Adrenal gland (tissue), 19 donors: ENCODE results near the gene AIF1L. TPM values are rescaled to one million over a fixed set of nuclear protein-coding genes. Genes with fewer than 3 reads are reported as not detected.

ENCODE experiments used
- DNase-seq, 7 donors: peaks; one replicate each; pipeline ENCODE4 v3.0.0-alpha.2; 2019 to 2020
- H3K27ac ChIP-seq, 5 donors: fragments of 200-600 bp; sonication (generic) in 4 of 5; 1 replicate in 3 of 5; 2 replicates in 2 of 5; pipeline versions ENCODE4 v1.5.1 to v1.8.0; 2016 to 2020; ENCODE audit warnings: mild to moderate bottlenecking in 1 of 5
- H3K27me3 ChIP-seq: fragments of 200-600 bp; 2 replicates; pipeline ENCODE4 v1.8.0; 2021
- H3K36me3 ChIP-seq, 2 donors: fragments of 200-600 bp; replicated peaks in 1 of 2; 1 replicate in 1 of 2; 2 replicates in 1 of 2; pipeline versions ENCODE4 v1.5.1 to v1.8.0; 2018 to 2022
- H3K4me1 ChIP-seq, 2 donors: fragments of 200-600 bp; replicated peaks in 1 of 2; 1 replicate in 1 of 2; 2 replicates in 1 of 2; pipeline versions ENCODE4 v1.5.1 to v1.8.0; 2018 to 2021
- H3K4me3 ChIP-seq, 4 donors: fragments of 200-600 bp; sonication (generic) in 3 of 4; one replicate each; pipeline ENCODE4 v1.5.1; 2016 to 2018
- H3K9me3 ChIP-seq, 3 donors: fragments of 200-600 bp; sonication (generic) in 1 of 3; replicated peaks in 1 of 3; 1 replicate in 2 of 3; 2 replicates in 1 of 3; pipeline versions ENCODE4 v1.5.1 to v1.8.0; 2016 to 2021
- POLR2A ChIP-seq, 2 donors: fragments of 450-650 bp; IDR thresholded peaks; one replicate each; pipeline ENCODE4 v1.6.1; 2017; ENCODE audit warnings: antibody characterized with exemption in 2 of 2, mild to moderate bottlenecking in 2 of 2, moderate library complexity in 1 of 2
- WGBS, 4 donors: extraction: QIAGEN DNeasy Blood & Tissue Kit in 2 of 4; methylation state at CpG; one replicate each; pipeline versions ENCODE4 v1.1.5 to v1.1.7; 2013 to 2017; 5-methylcytosine and 5-hydroxymethylcytosine counted together
- intact Hi-C, 2 donors: fragments of 100-400 bp; cut with DNase I; formaldehyde crosslinking; loops; one replicate each; pipeline versions ENCODE4 v1.14.1 to v1.15.0; 2022 to 2023
- long read RNA-seq, 10 donors: library from polyadenylated mRNA in 3 of 10; unstranded in 2 of 10; stranded (forward) in 1 of 10; transcript quantifications; one replicate each; pipeline ENCODE4 v2.0.0 and lab custom pipeline, GENCODE V29; 2021 to 2026
- polyA plus RNA-seq, 3 donors: library from polyadenylated mRNA; stranded (reverse); fragments of 200-250 nt in 2 of 3; fragments of 350-450 nt in 1 of 3; fragmentation: Illumina TruSeq in 1 of 3; extraction: RNeasy Lipid Tissue Mini Kit (QIAGEN cat#74804) in 1 of 3; gene quantifications; one replicate each; pipeline ENCODE4 v1.2.3, GENCODE V29; 2013 to 2014
- total RNA-seq, 9 donors: library from RNA; depleted of rRNA in 4 of 9; stranded (reverse); fragments of >200 nt in 4 of 9; fragments of 120-200 nt in 1 of 9; fragmentation: NEBNext Ultra II Directional in 1 of 9; extraction: Animal tissue kit (Norgen Biotek cat#: 25700) in 1 of 9; gene quantifications; one replicate each; pipeline versions ENCODE4 v1.1.0 to v1.2.4, GENCODE V29; 2013 to 2023
- TF ChIP-seq, protein P1 (sequence below), 6 experiments: fragments of 450-650 bp in 4 of 6; fragments of 200-600 bp in 2 of 6; sonication (generic) in 1 of 6; IDR thresholded peaks; 1 replicate in 5 of 6; 2 replicates in 1 of 6; pipeline versions ENCODE4 v1.5.1 to v1.8.0; 2016 to 2021; ENCODE audit warnings: antibody characterized with exemption in 6 of 6, mild to moderate bottlenecking in 2 of 6, moderate library complexity in 1 of 6
- donor health status: healthy with polysubstance abuse.
- donor health status: Bipolar disorder and iron deficiency.
- donor health status: DM: yes; HTN: yes; CAD: no.
- donor health status: DM: no; HTN: no; CAD: no.
- donor health status: DM: no; HTN: no; CAD: no.
- donor health status: DM: yes; HTN: yes; CAD: no.

The AIF1L gene
- total RNA-seq (10 to 100 TPM in 2 of 9 donors, 1 to 10 TPM in 7; 2.1 to 19.2 (median 5.6) TPM), polyA plus RNA-seq (10 to 100 TPM in 1 of 3 donors, 1 to 10 TPM in 2; 4.2 to 12.7 (median 8.5) TPM)
- long read RNA-seq, donor 1, transcript AIF1L-201 (6 exons, 3,364 nt): major isoform, 5 of 35 reads
- long read RNA-seq, donor 1, partial matches to known transcripts: 30 of 35 reads
- long read RNA-seq, donor 1, other reads (novel, unspliced or antisense): 0 of 35 reads
- long read RNA-seq, donor 2, transcript AIF1L-201 (6 exons, 3,364 nt): major isoform, 8 of 16 reads
- long read RNA-seq, donor 2, partial matches to known transcripts: 8 of 16 reads
- long read RNA-seq, donor 2, other reads (novel, unspliced or antisense): 0 of 16 reads
- long read RNA-seq, donor 3, transcript AIF1L-201 (6 exons, 3,364 nt): major isoform, 10 of 10 reads
- long read RNA-seq, donor 3, partial matches to known transcripts: 0 of 10 reads
- long read RNA-seq, donor 3, other reads (novel, unspliced or antisense): 0 of 10 reads
- long read RNA-seq, donor 4, partial matches to known transcripts: 0 of 1 reads
- long read RNA-seq, donor 4, other reads (novel, unspliced or antisense): 0 of 1 reads
- long read RNA-seq, donor 5, transcript AIF1L-201 (6 exons, 3,364 nt): major isoform, 5 of 7 reads
- long read RNA-seq, donor 5, partial matches to known transcripts: 0 of 7 reads
- long read RNA-seq, donor 5, other reads (novel, unspliced or antisense): 2 of 7 reads
- long read RNA-seq, donor 6, partial matches to known transcripts: 0 of 2 reads
- long read RNA-seq, donor 6, other reads (novel, unspliced or antisense): 1 of 2 reads
- long read RNA-seq, donor 7, partial matches to known transcripts: 0 of 2 reads
- long read RNA-seq, donor 7, other reads (novel, unspliced or antisense): 0 of 2 reads
- long read RNA-seq, donor 8, transcript AIF1L-201 (6 exons, 3,364 nt): major isoform, 12 of 41 reads
- long read RNA-seq, donor 8, partial matches to known transcripts: 28 of 41 reads
- long read RNA-seq, donor 8, other reads (novel, unspliced or antisense): 0 of 41 reads
- long read RNA-seq, donor 9, transcript AIF1L-201 (6 exons, 3,364 nt): major isoform, 8 of 8 reads
- long read RNA-seq, donor 9, partial matches to known transcripts: 0 of 8 reads
- long read RNA-seq, donor 9, other reads (novel, unspliced or antisense): 0 of 8 reads
- long read RNA-seq, donor 10, partial matches to known transcripts: 0 of 4 reads
- long read RNA-seq, donor 10, other reads (novel, unspliced or antisense): 0 of 4 reads

- TF ChIP-seq POLR2A (IDR thresholded peaks at IDR 0.05): no peak
- TF ChIP-seq, protein P1, sequence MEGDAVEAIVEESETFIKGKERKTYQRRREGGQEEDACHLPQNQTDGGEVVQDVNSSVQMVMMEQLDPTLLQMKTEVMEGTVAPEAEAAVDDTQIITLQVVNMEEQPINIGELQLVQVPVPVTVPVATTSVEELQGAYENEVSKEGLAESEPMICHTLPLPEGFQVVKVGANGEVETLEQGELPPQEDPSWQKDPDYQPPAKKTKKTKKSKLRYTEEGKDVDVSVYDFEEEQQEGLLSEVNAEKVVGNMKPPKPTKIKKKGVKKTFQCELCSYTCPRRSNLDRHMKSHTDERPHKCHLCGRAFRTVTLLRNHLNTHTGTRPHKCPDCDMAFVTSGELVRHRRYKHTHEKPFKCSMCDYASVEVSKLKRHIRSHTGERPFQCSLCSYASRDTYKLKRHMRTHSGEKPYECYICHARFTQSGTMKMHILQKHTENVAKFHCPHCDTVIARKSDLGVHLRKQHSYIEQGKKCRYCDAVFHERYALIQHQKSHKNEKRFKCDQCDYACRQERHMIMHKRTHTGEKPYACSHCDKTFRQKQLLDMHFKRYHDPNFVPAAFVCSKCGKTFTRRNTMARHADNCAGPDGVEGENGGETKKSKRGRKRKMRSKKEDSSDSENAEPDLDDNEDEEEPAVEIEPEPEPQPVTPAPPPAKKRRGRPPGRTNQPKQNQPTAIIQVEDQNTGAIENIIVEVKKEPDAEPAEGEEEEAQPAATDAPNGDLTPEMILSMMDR (IDR thresholded peaks at IDR 0.05): no peak
- peak within 1 kb of the TSS in 2 of 4 donors; percentile 18 to 54 for H3K4me3 ChIP-seq
- DNase-seq: peak in 3 of 7 donors; percentile 23 to 33 (median 28)
- no peak within 1 kb of the TSS for H3K27ac ChIP-seq
- intact Hi-C loops: no loop called here
- peaks cover 32% of the 10 kb centered on the region for H3K27me3 ChIP-seq
- H3K9me3 ChIP-seq: no peaks in the 10 kb centered on the region
- WGBS, 4 donors: 0 to 2% (median 1%) methylated on average over 7 to 95 of the region's 99 CpGs; no CpG with 5 or more reads in 1 of the 4 donors
- no peaks in the 10 kb centered on the region for H3K36me3 ChIP-seq
- peaks cover 0 to 9% of the 10 kb centered on the region in 2 donors for H3K4me1 ChIP-seq
Observed at GRCh38 chr9:131096269-131097125, at the start of gene AIF1L. TSS of gene AIF1L (plus strand) at chr9:131096531. CDS start at chr9:131096630, 99 bp downstream.

- DNase-seq: peak; percentile 61 to 79 (median 70)
- Histone ChIP-seq H3K27ac (no peak overlapping the region), H3K4me1 (no peaks in the 10 kb centered on the region), H3K27me3 (no peaks in the 10 kb centered on the region), H3K36me3 (peaks cover 0 to 4% of the 10 kb centered on the region in 2 donors), H3K9me3 (no peaks in the 10 kb centered on the region), H3K4me3 (no peak overlapping the region)
- WGBS, 4 donors: 13 to 34% (median 15%) methylated on average over 11 to 35 of the region's 35 CpGs
- intact Hi-C loops: loop anchor here in 1 of 2 donors (5.0 kb wide), 1 partner anchor 174 kb away; no protein-coding TSS in a partner anchor
- TF ChIP-seq, protein P1 (IDR thresholded peaks at IDR 0.05): peak; percentile 79 to 92 (median 86)
- TF ChIP-seq POLR2A (IDR thresholded peaks at IDR 0.05): no peak
Observed at GRCh38 chr9:131046581-131047202, 49.6 kb upstream of the AIF1L start.

- WGBS, 4 donors: 45 to 67% (median 61%) methylated on average over 5 to 6 of the region's 6 CpGs
- Histone ChIP-seq H3K27me3 (no peaks in the 10 kb centered on the region), H3K27ac (no peak overlapping the region), H3K4me1 (no peaks in the 10 kb centered on the region), H3K36me3 (no peaks in the 10 kb centered on the region), H3K4me3 (no peak overlapping the region), H3K9me3 (no peaks in the 10 kb centered on the region)
- no peak for DNase-seq
- TF ChIP-seq, protein P1 (IDR thresholded peaks at IDR 0.05): no peak
- intact Hi-C loops: loop anchor here in 1 of 2 donors (5.0 kb wide), 1 partner anchor 176 kb away; no protein-coding TSS in a partner anchor
Observed at GRCh38 chr9:131048332-131048731, 48.0 kb upstream of the AIF1L start.
